ENCODE data around the gene DNAH10. TPM values are rescaled to one million over a fixed set of nuclear protein-coding genes. Genes with fewer than 3 reads are reported as not detected.

The DNAH10 gene
- total and polyA plus RNA-seq, 2 donors from 2014 or later, result 0.24 to 0.28 TPM

DNA sequence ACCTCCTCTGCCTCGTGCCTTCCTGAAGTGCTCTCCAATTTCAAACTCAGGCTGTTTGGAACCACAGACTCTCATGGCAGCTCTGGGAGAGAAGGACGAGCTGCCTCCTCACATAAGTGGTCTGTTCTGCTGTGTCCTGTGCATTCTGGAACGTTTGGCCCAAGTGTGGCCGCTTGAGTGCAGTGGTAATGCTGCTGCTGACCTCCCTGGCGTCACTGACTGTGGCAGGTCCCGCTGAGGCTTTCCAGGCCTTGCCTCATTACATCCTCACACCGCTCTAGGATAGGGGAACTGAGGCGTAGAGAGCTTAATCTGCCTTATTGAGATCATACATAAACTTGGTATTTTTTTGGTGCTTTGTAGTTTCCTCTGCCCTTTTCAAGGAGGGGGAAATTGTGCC lies 196.4 kb downstream of the DNAH10 start:
- Histone ChIP-seq H3K36me3 (ENCODE audit: control insufficient read depth in 2 of 3, insufficient read depth in 3 of 3, low read length in 3 of 3) (no peaks in the 10 kb centered on the region), H3K9ac (ENCODE audit: low read length in 3 of 3) (no peak overlapping the region), H3K9me3 (ENCODE audit: control insufficient read depth in 2 of 3, insufficient read depth in 1 of 3, low read length in 3 of 3) (no peaks in the 10 kb centered on the region), H3K4me3 (ENCODE audit: low read length in 3 of 3) (no peak overlapping the region), H3K27me3 (ENCODE audit: control insufficient read depth, insufficient read depth, low read length) (no peaks in the 10 kb centered on the region), H3K27ac (ENCODE audit: low read depth in 2 of 2, low read length in 2 of 2) (no peak overlapping the region), H3K4me1 (ENCODE audit: control insufficient read depth in 2 of 3, insufficient read depth in 2 of 3, low read depth in 1 of 3, low read length in 3 of 3) (peaks cover 0 to 2% (median 0%) of the 10 kb centered on the region in 3 donors)
- intact Hi-C loops (cut with DNase I), result no loop called here
- DNase-seq, result peak in 2 of 5 donors; percentile 20 to 24
- TF ChIP-seq, protein P1, sequence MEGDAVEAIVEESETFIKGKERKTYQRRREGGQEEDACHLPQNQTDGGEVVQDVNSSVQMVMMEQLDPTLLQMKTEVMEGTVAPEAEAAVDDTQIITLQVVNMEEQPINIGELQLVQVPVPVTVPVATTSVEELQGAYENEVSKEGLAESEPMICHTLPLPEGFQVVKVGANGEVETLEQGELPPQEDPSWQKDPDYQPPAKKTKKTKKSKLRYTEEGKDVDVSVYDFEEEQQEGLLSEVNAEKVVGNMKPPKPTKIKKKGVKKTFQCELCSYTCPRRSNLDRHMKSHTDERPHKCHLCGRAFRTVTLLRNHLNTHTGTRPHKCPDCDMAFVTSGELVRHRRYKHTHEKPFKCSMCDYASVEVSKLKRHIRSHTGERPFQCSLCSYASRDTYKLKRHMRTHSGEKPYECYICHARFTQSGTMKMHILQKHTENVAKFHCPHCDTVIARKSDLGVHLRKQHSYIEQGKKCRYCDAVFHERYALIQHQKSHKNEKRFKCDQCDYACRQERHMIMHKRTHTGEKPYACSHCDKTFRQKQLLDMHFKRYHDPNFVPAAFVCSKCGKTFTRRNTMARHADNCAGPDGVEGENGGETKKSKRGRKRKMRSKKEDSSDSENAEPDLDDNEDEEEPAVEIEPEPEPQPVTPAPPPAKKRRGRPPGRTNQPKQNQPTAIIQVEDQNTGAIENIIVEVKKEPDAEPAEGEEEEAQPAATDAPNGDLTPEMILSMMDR (IDR thresholded peaks at IDR 0.05; ENCODE audit: borderline replicate concordance, extremely low read depth, insufficient read depth), result no peak
- FAIRE-seq, result no peak

DNA sequence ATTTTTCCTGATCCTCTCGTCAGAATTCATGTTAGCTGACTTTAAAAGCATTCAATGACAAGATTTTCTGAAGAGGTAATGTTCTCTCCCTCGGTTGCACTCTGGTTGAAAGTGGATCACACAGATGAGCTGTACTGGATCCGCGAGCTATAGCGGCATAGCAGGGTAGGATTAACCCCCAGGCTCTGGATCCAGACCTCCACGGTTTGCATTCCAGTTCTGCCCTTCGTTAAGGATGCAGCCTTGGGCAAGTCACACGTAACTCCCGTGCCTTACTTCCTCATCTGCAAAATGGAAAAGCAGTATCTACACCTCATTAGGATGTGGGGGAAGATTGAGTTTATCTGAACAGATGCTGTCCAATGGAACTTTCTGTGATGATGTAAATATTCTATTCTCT lies 196.8 kb downstream of the DNAH10 start:
- intact Hi-C loops (cut with DNase I), result no loop called here
- no peaks in the 10 kb centered on the region for H3K27me3 ChIP-seq (ENCODE audit: control insufficient read depth, insufficient read depth, low read length)
- H3K9ac ChIP-seq (ENCODE audit: low read length in 3 of 3), result no peak overlapping the region
- peaks cover 0 to 2% (median 0%) of the 10 kb centered on the region in 3 donors for H3K4me1 ChIP-seq (ENCODE audit: control insufficient read depth in 2 of 3, insufficient read depth in 2 of 3, low read depth in 1 of 3, low read length in 3 of 3)
- no peak overlapping the region for H3K27ac ChIP-seq (ENCODE audit: low read depth in 2 of 2, low read length in 2 of 2)
- TF ChIP-seq, protein P1 (IDR thresholded peaks at IDR 0.05; ENCODE audit: borderline replicate concordance, extremely low read depth, insufficient read depth), result no peak
- H3K9me3 ChIP-seq (ENCODE audit: control insufficient read depth in 2 of 3, insufficient read depth in 1 of 3, low read length in 3 of 3), result no peaks in the 10 kb centered on the region
- H3K36me3 ChIP-seq (ENCODE audit: control insufficient read depth in 2 of 3, insufficient read depth in 3 of 3, low read length in 3 of 3), result no peaks in the 10 kb centered on the region
- H3K4me3 ChIP-seq (ENCODE audit: low read length in 3 of 3), result no peak overlapping the region
- peak in 1 of 5 donors; percentile 20 for DNase-seq
- no peak for FAIRE-seq

DNA sequence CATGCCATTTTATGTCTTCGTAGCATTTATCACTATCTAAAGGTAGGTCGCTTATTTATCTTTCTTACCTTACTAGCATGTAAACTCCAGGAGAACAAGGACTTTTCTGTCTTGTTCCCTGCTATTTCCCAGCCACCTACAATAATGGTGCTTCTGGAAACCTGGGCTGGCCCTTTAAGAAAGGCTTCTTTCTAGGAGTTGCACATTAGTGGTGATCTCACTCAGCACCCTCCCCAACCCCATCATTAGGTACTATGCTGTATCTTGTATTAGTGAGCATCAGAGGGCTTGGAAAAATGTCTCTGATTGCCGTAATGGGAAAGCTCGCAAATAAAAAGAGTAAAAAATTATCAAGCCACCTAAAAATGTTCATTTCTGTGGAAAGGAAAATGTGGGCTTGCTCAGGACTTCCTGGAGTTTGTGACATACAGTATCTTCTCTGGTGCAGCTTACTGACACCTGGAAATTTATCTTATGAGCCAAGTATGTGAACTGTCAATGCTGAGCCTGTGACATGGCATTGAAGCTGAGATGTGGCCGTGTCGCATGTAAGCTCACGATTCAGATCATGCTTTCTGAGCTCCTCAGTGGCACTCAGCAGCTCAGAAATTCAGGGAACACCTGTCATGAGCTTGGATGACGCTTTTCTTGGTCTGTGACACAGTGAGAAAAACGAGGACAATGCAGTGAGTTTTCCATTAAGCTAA lies 198.1 kb downstream of the DNAH10 start:
- Histone ChIP-seq H3K36me3 (ENCODE audit: control insufficient read depth in 2 of 3, insufficient read depth in 3 of 3, low read length in 3 of 3) (no peaks in the 10 kb centered on the region), H3K4me3 (ENCODE audit: low read length in 3 of 3) (no peak overlapping the region), H3K4me1 (ENCODE audit: control insufficient read depth in 2 of 3, insufficient read depth in 2 of 3, low read depth in 1 of 3, low read length in 3 of 3) (peaks cover 0 to 2% (median 0%) of the 10 kb centered on the region in 3 donors), H3K27me3 (ENCODE audit: control insufficient read depth, insufficient read depth, low read length) (no peaks in the 10 kb centered on the region), H3K9ac (ENCODE audit: low read length in 3 of 3) (no peak overlapping the region), H3K27ac (ENCODE audit: low read depth in 2 of 2, low read length in 2 of 2) (no peak overlapping the region), H3K9me3 (ENCODE audit: control insufficient read depth in 2 of 3, insufficient read depth in 1 of 3, low read length in 3 of 3) (no peaks in the 10 kb centered on the region)
- FAIRE-seq, result no peak
- TF ChIP-seq, protein P1 (IDR thresholded peaks at IDR 0.05; ENCODE audit: borderline replicate concordance, extremely low read depth, insufficient read depth), result no peak
- intact Hi-C loops (cut with DNase I), result no loop called here
- DNase-seq, result no peak
